COLO668 (cell line): ENCODE data around the gene TFDP2.
"Not testable (repeated sequence)": the region's sequence is repeated elsewhere in the genome, so short reads cannot be mapped to it uniquely, and the experiment has no call there.

Experiments
- DNase-seq: peaks from one replicate; lab custom pipeline; 2025; ENCODE audit not compliant: unreplicated experiment; lab: John Stamatoyannopoulos, UW

TFDP2 gene

DNA sequence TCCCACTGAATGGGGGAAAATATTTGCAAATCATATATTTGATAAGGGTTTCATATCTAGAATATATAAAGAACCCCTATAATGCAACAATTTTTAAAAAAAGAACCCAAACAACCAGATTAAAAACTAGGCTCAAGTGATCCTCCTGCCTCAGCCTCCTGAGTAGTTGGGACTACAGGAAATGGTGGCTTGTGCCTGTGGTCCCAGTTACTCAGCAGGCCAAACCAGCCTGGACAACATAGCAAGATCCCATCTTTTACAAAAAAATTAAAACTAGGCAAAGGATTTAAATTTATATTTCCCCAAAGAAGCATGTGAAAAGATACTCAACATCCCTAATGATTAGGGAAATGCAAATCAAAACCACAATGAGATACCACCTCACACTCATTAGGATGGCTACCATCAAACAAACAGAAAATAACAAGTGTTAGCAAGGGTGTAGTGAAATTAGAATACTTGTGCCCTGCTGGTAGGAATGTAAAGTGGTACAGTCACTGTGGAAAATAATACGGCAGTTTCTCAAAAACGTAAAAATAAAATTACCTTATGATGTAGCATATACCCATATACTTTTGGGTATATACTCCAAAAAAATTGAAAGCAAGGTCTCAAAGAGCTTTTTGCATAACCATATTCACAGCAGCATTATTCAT is 19.7 kb downstream of the TFDP2 start:
- no peak for DNase-seq

DNA sequence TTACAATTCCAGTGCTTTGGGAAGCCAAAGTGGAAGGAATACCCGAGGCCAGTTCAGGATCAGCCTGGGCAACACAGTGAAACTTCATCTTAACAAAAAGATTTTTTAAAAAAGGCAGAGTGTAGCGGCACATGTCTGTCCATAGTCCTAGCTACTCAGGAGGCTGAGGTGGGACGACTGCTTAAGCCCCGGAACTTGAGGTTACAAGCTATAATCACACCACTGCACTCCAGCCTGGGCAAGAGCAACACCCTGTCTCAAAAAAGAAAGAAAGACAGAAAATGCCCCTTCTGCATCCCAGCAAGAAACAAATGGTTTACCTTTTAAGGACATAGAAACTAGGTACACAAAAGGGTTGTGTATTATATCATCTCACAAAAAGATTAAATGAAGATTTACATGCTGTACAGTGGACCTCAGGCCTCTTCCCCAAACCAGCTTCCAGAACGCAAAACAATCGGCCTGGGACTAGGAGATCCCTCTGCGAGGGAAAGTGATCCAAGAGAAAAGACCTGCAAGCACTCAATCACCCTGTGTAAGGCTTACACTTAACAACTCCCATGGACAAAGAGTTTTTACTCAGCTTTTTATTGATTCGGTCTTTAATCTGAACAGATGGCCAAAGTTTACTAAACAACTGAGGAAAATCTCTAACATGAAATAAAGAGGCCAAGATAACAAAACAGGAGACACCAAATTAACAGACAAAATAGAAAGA is 21.2 kb downstream of the TFDP2 start:
- no peak for DNase-seq

DNA sequence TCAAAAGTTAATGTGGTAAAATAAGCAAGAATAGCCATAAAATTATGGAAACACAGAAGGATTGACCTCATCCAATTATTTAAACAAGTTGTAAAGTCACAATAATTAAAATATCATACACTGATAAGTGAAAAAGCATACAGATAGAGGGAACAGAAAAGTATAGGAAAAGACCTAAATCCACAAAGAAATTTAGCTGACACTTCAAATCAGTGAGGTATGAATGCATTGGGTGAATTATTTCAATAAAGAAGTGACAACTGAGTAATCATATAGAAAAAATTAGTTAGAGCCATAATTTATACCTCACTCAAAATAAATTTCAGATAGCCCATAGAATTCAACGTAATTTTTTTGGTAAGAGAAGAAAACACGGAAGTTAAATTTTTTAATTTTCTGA is 25.1 kb downstream of the TFDP2 start:
- DNase-seq, result no peak

DNA sequence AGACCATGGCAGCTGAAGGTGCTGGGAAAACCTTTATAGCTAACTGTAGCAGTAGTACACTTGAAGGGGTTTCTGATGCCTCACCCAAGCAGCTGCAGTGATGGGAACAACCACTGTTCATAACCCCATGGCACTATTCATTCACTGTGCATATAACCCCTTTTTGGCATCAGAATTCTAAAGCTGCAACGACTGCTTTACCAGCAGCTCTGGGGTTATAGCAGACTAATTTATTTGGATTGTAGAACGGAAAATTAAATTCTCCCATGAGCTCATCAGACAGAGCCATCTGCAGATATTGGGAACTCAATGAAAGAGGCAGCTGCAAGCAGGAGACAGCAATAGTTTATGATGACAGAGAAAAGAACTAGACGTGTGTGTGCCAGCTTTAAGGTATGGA is 28.6 kb downstream of the TFDP2 start:
- no peak for DNase-seq

DNA sequence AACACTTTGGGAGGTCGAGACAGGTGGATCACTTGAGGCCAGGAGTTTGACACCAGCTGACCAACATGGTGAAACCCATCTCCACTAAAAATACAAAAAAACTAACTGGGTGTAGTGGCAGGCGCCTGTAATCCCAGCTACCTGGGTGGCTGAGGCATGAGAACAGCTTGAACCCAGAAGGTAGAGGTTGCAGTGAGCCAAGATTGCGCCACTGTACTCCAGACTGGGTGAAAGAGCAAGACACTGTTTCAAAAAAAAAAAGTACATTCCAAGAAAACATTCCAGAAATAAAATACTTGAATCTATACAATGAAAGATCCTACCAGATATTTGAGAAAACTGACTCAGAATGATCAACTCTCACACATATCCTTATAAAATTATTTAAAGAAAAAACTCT is 30.4 kb downstream of the TFDP2 start:
- no peak for DNase-seq

DNA sequence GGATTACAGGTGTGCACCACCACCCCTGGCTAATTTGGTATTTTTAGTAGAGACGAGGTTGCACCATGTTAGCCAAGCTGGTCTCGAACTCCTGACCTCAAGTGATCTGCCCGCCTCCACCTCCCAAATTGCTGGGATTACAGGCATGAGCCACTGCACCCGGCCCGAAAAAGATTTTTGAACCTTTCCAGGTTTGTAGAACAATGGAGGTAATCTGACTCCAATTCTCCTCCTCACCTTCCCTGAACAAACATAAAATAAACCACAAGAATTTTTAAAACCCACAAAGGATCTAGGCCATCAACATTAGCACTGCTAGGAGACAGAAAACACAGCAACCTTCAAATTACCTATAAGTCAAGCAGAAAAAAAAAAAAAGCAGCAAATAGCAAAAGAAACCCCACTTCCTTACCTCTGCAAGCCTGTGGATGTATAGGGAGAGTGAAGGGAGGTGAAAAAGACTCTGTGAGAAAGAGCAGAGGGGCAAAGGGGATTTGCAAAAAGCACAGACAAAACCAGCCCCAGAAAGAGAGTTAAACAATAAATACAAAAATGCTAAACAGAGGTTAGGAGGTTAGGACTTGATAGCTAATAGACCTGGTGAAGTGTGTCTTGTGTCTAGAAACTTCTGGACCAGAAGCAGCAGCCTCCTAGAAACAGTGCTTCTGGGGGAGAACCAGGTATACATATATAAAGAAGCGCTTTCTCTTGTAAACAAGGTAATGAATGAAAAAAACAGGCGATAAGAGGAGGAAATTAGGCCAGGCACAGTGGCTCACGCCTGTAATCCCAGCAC is 32.1 kb downstream of the TFDP2 start:
- DNase-seq, result peak; percentile 44

DNA sequence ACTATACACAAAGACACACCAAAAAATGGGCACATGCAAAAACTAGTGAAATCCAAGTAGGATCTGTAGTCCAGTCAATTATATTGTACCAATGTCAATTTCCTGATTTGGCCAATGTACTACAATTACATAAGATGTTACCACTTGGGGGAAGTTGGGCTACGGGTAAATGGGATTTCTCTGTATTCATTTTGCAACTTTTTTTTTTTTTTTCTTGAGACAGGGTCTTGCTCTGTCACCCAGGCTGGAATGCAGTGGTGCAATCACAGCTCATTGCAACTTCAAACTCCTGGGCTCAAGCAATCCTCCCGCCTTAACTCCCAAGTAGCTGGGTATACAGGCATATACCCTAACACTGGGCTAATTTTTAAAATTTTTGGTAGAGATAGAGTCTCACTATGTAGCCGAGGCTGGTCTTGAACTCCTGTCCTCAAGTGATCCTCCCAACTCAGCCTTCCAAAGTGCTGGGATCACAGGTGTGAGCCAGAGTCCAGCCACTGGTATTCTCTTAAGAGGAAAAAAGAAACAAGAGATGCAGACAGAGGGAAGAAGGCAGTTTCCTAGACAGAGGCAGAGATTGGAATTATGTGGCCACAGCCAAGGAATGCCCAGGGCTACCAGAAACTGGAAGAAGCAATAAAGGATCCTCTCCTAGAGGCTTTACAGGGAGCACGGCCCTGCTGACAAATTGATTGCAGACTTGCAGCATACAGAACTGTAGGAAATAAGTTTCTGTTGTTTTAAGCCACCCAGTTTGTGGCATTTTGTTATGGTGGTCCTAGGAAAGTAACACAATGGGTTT is 33.3 kb downstream of the TFDP2 start:
- DNase-seq, result no peak

DNA sequence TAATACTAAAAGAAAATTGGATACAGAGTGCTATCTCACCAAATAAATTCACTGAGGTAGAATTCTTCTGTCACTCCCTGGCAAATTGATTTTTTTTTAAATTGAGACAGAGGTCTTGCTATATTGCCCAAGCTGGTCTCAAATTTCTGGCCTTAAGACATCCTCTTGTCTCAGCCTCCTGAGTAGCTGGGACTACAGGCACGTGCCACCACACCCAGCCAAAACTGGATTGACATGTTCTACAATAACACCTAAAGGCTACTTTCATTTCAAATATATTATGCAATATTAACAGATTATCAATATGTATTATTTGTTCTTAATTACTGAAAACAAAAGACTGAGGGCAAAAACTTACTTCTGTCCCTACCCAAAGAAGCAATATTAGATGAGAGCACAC is 36.7 kb downstream of the TFDP2 start:
- no peak for DNase-seq

DNA sequence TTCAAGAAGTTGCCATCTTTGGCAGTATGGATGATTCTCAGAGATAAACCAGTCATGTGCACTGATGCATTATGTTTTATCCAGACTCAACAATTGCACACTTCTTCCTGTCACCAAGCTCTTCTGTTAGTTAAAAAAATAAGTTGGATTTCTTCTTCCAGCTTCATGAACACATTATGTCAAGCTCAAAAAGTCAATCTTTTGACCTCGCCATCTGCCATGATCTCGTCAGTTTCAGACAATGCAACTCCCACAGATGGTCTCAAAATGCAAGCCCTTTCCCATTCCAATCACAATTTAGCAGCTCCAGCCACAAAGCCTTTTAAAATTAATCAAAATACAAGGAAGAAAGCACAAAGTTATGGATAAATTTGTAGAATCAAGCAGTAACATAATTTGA is 42.8 kb downstream of the TFDP2 start:
- DNase-seq, result no peak

DNA sequence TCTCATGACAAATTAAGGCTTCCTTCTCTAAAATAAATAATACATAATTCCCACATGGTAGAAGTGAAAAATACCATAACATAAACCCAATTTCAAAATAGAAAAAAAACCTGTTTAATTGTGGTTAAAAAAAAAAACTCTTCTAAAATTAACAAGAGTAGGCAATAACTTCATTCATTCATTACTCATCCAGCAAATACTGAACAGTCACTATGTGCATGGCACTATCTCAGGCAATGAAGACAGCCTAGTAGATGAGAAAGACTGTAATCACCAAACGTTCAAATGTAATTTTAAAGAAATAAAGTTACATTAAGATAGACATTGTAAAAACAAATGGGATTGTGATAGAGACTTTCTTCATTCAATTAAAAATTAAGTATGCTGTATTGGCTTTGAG is 43.4 kb downstream of the TFDP2 start:
- no peak for DNase-seq

DNA sequence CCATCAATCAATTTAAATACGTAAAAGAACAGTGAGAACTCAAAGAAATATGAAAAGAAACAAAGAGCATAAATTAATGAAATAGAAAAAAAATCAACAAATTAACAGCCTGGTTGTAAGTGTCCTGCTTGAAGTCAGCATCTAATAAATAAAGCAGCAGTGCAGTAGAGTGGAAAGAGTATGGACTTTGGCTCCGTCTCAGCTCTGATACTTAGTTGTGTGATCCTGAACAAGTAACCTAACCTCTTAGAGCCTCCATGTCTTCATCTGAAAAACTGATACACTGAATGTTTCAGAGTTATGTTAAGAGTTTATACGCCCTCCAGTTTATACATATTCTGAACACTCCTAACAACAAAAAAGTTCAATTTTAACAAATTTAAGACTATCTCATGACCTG is 44.6 kb downstream of the TFDP2 start:
- DNase-seq, result no peak

DNA sequence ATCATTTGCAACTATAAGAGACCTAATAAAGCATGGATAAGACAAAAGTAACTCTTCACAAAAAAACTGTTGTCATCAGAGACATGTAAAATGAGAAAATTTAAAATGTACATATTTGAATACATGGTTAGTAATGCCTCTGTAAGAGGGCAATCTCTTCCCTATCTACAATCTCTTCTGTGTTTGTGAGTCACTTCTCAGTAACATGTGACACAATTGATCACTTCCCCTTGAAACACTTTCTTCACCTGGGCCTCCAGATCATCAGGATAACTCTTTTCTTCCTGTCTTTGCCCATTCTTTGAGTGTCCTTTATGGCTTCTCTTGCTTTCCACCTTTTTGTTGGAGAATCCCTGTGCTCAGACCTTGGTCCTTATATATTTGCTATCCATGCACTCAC is 50.4 kb downstream of the TFDP2 start:
- DNase-seq, result no peak

DNA sequence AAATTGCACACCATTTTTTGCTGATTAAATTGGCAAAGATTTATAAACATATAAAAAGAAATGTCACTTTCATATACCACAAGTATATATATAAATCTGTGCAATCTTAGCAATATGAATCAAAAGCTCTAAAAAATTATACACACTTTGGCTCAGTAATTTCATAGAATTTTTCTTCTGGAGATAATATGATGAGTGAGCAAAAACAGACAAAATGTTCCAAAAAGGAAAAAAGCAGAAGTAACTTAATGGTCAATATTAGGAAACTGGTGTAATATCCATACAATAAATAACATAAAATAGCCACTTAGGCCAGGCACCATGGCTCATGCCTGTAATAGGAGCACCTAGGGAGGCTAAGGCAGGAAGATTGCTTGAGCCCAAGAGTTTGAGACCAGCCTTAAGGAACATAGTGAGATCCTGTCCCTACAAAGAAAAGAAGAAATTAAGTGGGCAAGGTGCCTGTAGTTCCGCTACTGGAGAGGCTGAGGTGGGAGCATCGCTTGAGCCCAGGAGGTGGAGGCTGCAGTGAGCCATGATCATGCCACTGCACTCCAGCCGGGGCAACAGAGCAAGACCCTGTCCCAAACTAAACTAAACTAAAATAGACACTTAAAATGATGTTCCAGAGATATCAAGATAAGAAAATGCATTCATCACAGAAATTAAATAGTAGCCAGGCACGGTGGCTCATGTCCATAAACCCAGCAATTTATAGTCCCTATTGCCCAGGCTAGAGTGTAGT is 52.1 kb downstream of the TFDP2 start:
- no peak for DNase-seq

DNA sequence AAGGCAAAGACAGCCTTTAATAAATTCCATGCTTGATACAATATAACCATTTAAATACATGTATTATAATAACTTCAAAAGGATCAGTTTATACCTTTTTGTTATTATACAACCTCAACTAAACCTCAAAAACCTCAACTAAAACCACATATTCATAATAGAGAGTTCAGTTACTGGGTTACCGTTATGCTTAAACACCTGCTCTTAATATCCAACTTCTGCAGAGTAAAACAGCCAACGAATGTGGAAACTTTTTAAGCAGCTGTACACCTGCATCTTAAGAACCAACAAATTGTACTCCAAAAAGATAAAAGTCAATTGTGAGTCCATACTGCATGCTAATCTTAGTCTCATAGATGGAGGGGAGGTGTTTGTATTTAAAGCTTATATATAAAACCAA is 53.5 kb downstream of the TFDP2 start:
- DNase-seq, result no peak

DNA sequence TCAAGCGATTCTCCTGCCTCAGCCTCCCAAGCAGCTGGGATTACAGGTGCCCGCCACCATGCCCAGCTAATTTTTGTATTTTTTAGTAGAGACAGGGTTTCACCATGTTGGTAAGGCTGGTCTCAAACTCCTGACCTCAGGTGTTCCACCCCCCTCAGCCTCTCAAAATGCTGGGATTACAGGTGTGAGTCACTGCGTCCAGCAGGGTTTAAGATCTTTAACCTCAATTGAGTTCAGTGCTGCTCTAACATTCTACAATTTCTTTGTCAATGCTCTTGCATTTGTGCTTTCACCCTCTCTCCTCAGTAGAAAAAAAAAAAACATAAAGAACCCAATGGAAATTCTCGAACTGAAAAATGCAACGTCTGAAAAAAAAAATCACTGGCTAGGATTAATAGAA is 60.4 kb downstream of the TFDP2 start:
- not testable (repeated sequence) for DNase-seq

DNA sequence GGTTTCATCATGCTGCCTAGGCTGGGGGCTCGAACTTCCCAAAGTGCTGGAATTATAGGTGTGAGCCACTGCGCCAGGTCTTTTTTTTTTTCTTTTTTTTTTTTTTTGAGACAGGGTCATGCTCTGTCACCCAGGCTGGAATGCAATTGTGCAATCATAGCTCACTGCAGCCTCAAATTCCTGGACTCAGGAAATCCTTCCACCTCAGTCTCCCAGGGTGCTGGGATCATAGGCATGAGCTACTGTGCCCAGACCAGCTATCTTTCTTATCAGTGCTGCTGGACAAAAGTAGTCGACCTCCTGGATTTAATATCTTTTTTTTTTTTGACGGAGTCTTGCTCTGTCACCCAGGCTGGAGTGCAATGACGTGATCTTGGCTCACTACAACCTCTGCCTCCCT is 60.8 kb downstream of the TFDP2 start:
- DNase-seq, result no peak

DNA sequence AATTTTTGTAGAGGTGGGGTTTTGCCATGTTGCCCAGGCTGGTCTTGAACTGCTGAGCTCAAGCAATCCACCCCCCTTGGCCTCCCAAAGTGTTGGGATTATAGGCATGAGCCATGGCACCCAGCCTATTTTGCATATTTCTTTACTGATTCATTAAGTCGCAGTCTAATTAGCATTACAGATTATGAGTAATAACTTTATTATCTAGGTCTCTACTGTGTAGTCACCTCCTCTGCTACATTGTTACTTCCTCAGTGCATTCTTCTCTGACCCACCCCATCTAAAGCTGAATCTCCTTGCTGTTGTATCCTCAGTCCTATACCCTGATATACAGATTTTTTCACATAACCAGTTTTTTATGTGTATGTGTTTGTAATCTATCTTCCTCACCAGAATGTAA is 61.7 kb downstream of the TFDP2 start:
- DNase-seq, result no peak

DNA sequence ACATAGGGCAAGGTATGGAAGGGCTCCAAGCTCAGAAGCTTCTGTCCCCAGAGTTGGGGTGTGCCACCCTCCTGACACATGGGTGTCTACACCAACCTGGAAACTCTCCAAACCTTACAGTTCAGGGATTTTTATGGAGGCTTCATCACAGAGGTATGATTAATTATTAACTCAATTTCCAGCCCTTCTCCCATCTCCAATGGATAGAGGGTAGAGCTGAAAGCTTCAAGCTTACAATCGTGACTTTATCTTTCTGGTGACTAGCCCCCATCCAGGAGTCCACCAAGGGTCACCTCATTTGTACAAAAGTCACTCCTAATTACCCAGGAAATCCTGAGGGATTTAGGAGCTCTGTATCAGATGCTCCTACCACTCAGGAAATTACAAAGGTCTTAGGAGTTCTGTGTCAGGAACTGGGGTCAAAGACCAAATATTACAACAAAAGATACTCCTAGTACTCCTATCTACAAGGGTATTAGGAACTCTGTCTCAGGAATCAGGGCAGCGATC is 62.7 kb downstream of the TFDP2 start:
- DNase-seq, result peak; percentile 5

DNA sequence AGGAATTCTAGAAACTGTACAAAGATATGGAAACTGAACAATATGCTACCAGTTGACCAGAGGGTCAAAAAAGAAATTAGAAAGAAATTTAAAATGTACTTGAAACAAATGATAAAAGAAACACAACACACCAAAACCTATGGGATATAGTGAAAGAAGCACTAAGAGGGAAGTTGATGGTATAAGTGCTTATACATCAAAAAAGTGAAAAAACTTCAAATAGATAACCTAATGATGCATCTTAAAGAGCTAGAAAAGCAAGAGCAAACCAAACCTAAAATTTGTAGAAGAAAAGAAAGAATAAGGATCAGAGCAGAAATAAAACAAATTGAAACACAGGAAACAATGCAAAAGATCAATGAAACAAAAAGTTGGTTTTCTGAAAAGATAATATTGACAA is 68.2 kb downstream of the TFDP2 start:
- DNase-seq, result no peak

DNA sequence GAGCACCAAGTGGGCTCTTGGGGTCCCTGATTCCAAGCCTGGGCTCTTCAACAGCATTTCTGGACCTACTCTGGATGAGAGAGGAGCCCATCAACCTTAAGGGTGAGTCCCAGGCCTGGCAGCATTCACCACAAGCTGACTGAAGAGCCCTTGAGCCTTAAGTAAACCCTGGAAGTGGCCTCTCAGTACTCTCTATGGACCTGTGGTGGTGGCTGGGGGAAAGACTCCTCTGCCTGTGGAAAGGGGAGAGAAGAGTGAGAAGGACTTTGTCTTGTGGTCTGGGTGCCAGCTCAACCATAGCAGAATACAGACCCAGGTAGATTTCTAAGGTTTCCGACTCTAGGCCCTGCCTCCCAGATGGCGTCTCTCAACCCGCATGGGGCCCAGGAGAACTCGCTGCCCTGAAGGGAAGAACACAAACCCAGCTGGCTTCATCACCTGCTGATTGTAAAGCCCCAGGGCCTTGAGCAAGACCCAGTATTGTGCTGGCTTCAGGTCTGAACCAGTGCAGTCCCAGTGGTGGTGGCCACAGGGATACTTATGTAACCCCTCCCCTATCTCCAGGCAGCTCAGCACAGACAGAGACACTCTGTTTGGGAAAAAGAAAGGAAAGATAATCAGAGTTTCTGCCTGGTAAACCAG is 71.4 kb downstream of the TFDP2 start:
- DNase-seq, result peak; percentile 9
